Pericardium fibroblast (primary cell): ENCODE measurements around the gene TULP1. TPM values are rescaled to one million over a fixed set of nuclear protein-coding genes. Genes with fewer than 3 reads are reported as not detected.

Experiments
- total RNA-seq: library from RNA; depleted of rRNA; stranded (reverse); fragments of >200 nt; gene quantifications from 2 replicates; pipeline ENCODE4 v1.2.3, GENCODE V29; 2015

TULP1 gene
- not detected in 2 replicates for total RNA-seq

GRCh38 chr6:35512740-35513139 is at the start of gene TULP1:
TULP1 (minus strand) TSS chr6:35512896; CDS start chr6:35512858, 38 bp downstream.

GRCh38 chr6:35496841-35497570 is 15.7 kb downstream of the TULP1 start, which contains the start of gene TEAD3:
TEAD3 (minus strand) TSS chr6:35497079.

GRCh38 chr6:35468181-35468979 is 44.3 kb downstream of the TULP1 start, which contains the start of gene RPL10A:
RPL10A (plus strand) TSS chr6:35468401; CDS start chr6:35468435, 34 bp downstream.

GRCh38 chr6:35452183-35453090 is 60.3 kb downstream of the TULP1 start, which contains the start of gene FANCE:
FANCE (plus strand) TSS chr6:35452338; CDS start chr6:35452546, 208 bp downstream.

Other genes starting within 250 kb of the TULP1 start
- gene DEF6, start 215.1 kb downstream of the TULP1 start, total RNA-seq: 0.70 and 2.5 TPM in 2 replicates
- gene PPARD, start 170.3 kb downstream of the TULP1 start, total RNA-seq: 13.9 and 17.5 TPM in 2 replicates
- 4.9 and 5.0 TPM in 2 replicates for gene FANCE, start 60.6 kb downstream of the TULP1 start, total RNA-seq
- 1,925 and 2,821 TPM in 2 replicates for gene RPL10A, start 44.5 kb downstream of the TULP1 start, total RNA-seq
- 14.9 and 29.2 TPM in 2 replicates for gene TEAD3, start 15.8 kb downstream of the TULP1 start, total RNA-seq
- gene FKBP5, start 176.0 kb upstream of the TULP1 start, total RNA-seq: 172 and 205 TPM in 2 replicates
- 0.43 TPM in 1 of 2 replicates, not detected in the other for gene ARMC12, start 224.1 kb upstream of the TULP1 start, total RNA-seq